Measurements from ENCODE around the gene TBXA2R. TPM values are rescaled to one million over a fixed set of nuclear protein-coding genes. Genes with fewer than 3 reads are reported as not detected.
A peak's percentile ranks its signal among the peaks of the same experiment; 100 is the strongest.
"Not testable (repeated sequence)": the region's sequence is repeated elsewhere in the genome, so short reads cannot be mapped to it uniquely, and the experiment has no call there.

The TBXA2R gene
- total RNA-seq, 4 donors from 2014 or later = 4.8 to 17.2 (median 7.7) TPM

DNA sequence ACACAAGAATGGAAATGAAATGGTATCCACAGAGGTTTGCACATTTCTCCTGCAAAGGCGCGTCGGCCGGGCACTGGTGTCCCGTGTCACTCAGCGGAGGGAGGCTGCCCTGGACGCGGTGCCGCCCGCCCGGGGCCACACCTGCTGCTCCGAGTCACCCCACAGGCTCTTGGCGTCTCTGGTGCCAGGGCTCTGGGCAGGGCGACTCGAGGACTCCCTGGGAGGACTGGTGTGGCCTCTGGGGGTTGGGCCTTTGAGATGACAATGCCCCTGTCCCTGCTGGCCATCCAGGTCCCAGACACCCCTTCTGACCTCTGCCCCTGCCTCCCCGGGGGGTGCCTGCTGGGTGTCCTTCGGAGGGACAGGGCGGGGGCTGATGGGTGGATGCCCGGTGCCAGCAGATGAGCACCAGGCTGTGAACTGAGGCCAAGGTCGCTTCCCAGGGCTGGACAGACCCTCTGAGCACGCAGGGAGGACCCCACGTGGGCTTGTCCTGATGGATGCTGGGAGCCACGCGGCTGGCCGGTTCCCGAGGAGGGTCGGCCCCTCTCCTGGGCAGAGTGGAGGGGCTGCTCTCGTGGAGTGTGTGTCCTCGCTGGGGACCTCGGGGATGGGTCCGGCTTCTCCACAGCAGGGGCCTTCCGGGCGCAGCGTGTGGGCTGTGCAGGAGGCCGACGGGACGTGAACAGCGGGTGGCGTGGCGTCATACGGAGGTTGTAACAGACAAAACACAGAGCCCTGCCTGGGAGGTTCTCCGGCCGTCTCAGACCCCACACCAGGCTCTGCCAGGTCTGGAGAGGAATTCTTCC, 24.6 kb upstream of the TBXA2R start:
- intact Hi-C loops (cut with DNase I) = no loop called here
- WGBS = 84% methylated on average over 20 of the region's 43 CpGs
- peak overlapping the region in 1 of 4 donors; percentile 69 for H3K27ac ChIP-seq (replicated peaks in 1 of 4)
- TF ChIP-seq POLR2A (IDR thresholded peaks at IDR 0.05; ENCODE audit: low read depth) = no peak
- TF ChIP-seq EP300 (IDR thresholded peaks at IDR 0.05) = no peak
- TF ChIP-seq POLR2AphosphoS5 (IDR thresholded peaks at IDR 0.05) = no peak
- TF ChIP-seq, protein P1, sequence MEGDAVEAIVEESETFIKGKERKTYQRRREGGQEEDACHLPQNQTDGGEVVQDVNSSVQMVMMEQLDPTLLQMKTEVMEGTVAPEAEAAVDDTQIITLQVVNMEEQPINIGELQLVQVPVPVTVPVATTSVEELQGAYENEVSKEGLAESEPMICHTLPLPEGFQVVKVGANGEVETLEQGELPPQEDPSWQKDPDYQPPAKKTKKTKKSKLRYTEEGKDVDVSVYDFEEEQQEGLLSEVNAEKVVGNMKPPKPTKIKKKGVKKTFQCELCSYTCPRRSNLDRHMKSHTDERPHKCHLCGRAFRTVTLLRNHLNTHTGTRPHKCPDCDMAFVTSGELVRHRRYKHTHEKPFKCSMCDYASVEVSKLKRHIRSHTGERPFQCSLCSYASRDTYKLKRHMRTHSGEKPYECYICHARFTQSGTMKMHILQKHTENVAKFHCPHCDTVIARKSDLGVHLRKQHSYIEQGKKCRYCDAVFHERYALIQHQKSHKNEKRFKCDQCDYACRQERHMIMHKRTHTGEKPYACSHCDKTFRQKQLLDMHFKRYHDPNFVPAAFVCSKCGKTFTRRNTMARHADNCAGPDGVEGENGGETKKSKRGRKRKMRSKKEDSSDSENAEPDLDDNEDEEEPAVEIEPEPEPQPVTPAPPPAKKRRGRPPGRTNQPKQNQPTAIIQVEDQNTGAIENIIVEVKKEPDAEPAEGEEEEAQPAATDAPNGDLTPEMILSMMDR (IDR thresholded peaks at IDR 0.05) = no peak
- H3K27me3 ChIP-seq = no peaks in the 10 kb centered on the region
- no peak for DNase-seq (ENCODE audit: extremely low spot score)
- no peak overlapping the region for H3K4me3 ChIP-seq
- peaks cover 19 to 60% (median 54%) of the 10 kb centered on the region in 4 donors for H3K36me3 ChIP-seq
- no peaks in the 10 kb centered on the region for H3K9me3 ChIP-seq
- H3K4me1 ChIP-seq = peaks cover 0 to 20% (median 11%) of the 10 kb centered on the region in 4 donors

DNA sequence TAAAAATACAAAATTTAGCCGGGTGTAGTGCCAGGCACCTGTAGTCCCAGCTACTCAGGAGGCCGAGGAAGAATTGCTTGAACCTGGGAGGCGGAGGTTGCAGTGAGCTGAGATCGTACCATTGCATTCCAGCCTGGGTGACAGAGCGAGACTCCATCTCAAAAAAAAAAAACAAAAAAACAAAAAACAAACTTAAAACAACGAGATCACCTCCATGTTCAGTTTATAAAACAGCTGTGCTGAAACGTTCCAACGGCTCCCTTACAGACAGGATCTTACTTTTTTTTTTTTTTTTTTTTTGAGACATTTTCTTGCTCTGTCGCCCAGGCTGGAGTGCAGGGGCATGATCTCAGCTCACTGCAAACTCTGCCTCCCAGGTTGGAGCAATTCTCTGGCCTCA, 22.1 kb upstream of the TBXA2R start:
- WGBS = 64% methylated on average over 9 of the region's 9 CpGs
- H3K27me3 ChIP-seq; H3K4me3 ChIP-seq; DNase-seq (ENCODE audit: extremely low spot score); H3K9me3 ChIP-seq; intact Hi-C loops (cut with DNase I): not testable (repeated sequence)
- H3K4me1 ChIP-seq = peaks cover 16 to 41% (median 35%) of the 10 kb centered on the region in 4 donors
- H3K36me3 ChIP-seq = peaks cover 18 to 40% (median 37%) of the 10 kb centered on the region in 4 donors
- H3K27ac ChIP-seq (replicated peaks in 1 of 4) = peak overlapping the region in 2 of 4 donors; percentile 30 to 89

DNA sequence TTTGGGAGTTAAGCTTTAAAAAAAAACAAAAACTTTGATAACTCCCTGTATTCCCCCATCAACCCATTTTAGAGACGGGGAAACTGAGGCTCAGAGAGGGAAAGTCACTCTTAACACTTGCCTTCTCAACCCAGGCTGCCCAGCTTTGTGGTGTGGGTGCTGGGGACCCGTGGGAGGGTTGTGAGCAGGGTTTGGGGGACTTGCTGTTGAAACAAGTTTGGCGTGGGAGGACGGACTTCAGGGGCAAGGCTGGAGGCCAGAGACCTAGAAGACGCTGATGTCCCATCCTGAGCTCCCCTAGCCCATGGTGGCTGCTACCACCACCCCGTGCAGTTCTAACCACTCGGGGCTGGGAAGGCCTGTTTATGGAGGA, 20.7 kb upstream of the TBXA2R start:
- H3K4me3 ChIP-seq = peak overlapping the region; percentile 70 to 100 (median 95)
- intact Hi-C loops (cut with DNase I) = no loop called here
- 69% methylated on average over 7 of the region's 7 CpGs for WGBS
- no peaks in the 10 kb centered on the region for H3K9me3 ChIP-seq
- H3K27me3 ChIP-seq = no peaks in the 10 kb centered on the region
- no peak for DNase-seq (ENCODE audit: extremely low spot score)
- peaks cover 16 to 34% (median 31%) of the 10 kb centered on the region in 4 donors for H3K4me1 ChIP-seq
- peaks cover 24 to 40% (median 37%) of the 10 kb centered on the region in 4 donors for H3K36me3 ChIP-seq
- H3K27ac ChIP-seq (replicated peaks in 1 of 4) = peak overlapping the region; percentile 88 to 95 (median 90)
- TF ChIP-seq POLR2A (IDR thresholded peaks at IDR 0.05; ENCODE audit: low read depth) = no peak
- TF ChIP-seq, protein P1 (IDR thresholded peaks at IDR 0.05) = no peak
- TF ChIP-seq EP300 (IDR thresholded peaks at IDR 0.05) = no peak
- TF ChIP-seq POLR2AphosphoS5 (IDR thresholded peaks at IDR 0.05) = no peak

DNA sequence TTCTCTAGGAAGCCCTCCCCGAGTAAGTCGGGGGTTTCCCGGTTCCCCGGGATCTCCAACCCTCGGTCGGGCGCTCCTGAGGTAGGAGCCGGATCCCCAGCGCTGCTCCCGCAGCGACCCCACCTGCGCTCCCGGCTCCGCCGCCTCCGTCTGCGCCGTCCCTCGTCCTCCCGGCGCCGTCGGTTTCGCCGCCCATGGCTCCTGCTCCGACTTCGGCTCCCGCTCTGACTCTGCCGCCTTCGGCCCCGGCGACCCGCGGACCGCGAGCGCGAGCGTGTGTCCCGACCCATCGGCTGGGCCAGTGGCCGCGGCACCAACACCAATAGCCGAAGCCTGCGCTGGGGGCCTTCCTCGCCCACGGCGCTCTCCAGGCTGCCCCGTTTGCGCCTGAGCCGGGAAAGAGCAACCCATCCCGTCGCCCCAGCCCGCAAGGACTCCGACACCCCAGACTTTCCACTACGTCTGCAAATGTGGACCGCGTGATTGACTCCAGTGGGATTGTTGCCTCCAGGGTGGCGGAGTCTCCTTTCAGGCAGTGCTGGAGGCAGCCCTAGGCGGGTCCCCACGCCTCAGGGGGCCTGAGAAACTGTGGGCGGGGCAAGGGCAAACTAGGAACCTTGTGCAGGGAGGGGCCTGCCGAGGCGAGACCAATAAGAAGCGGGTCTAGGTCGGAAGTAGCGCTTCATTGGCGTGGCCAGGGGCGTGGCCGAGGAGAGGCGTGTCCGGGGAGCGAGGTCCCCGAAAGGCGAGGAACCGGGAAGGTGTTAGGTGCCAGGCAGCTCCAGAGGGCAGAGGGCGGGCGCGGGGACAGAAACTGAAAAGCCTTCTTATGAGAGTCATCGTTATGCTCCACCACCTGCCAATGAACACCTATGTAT, 20.0 kb upstream of the TBXA2R start, which contains the start of gene CACTIN:
CACTIN (minus strand) TSS at position 318 of the 878 bp plus-strand sequence; CDS start at position 290, 28 bp downstream.
- Histone ChIP-seq H3K4me1 (peaks cover 16 to 34% (median 30%) of the 10 kb centered on the region in 4 donors), H3K9me3 (no peaks in the 10 kb centered on the region), H3K27ac (replicated peaks in 1 of 4) (peak within 1 kb of the TSS; percentile 88 to 95 (median 90)), H3K27me3 (no peaks in the 10 kb centered on the region), H3K36me3 (peaks cover 24 to 40% (median 37%) of the 10 kb centered on the region in 4 donors), H3K4me3 (peak within 1 kb of the TSS; percentile 70 to 100 (median 95))
- TF ChIP-seq POLR2A (IDR thresholded peaks at IDR 0.05; ENCODE audit: low read depth) (peak; percentile 47), POLR2AphosphoS5 (IDR thresholded peaks at IDR 0.05) (peak; percentile 88 to 95), EP300 (IDR thresholded peaks at IDR 0.05) (no peak)
- TF ChIP-seq, protein P1 (IDR thresholded peaks at IDR 0.05) = peak in 1 of 3 experiments; percentile 45
- under 1% methylated on average over 42 of the region's 80 CpGs for whole genome bisulfite sequencing
- intact Hi-C loops (cut with DNase I) = no loop called here
- DNase-seq (ENCODE audit: extremely low spot score) = peak; percentile 100
